GM13977 (cell line): ENCODE results near the gene RHOA.
"Not testable (repeated sequence)": the region's sequence is repeated elsewhere in the genome, so short reads cannot be mapped to it uniquely, and the experiment has no call there.

Source experiments
- DNase-seq: peaks from one replicate; pipeline ENCODE4 v3.0.0; 2012; ENCODE audit warnings: low spot score
- CTCF ChIP-seq: IDR thresholded peaks from 2 replicates; pipeline ENCODE4 v1.5.1; 2012; ENCODE audit warnings: mild to moderate bottlenecking, control low read depth; ENCODE audit not compliant: insufficient read depth; ENCODE audit errors: extremely low read depth, missing control alignments
- in situ Hi-C: fragments of 300-500 bp; cut with MboI; formaldehyde crosslinking; loops from one replicate; pipeline ENCODE4 v1.12.0; 2022; ENCODE audit warnings: low sequenced_read_pairs, low pct_unique_long_range_greater_than_20kb, mixed read lengths, inconsistent platforms; ENCODE audit not compliant: unreplicated experiment

Gene RHOA

DNA sequence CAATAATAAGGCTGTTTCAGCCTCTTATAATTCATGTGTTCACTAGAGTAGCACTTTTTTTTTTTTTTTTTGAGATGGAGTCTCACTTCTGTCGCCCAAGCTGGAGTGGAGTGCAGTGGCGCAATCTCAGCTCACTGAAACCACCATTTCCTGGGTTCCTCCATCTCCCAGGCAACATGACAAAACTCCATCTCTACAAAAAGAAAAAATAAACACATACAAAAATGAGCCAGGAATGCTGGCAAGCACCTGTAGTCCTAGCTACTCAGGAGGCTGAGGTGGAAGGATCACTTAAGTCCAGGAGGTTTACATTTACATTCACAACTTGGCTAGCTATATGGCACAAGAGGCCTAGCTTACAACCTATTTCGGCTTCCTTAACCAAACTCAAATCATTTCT is 78.7 kb downstream of the RHOA start:
- no peak for TF ChIP-seq CTCF
- in situ Hi-C loops, result no loop called here
- DNase-seq, result no peak

DNA sequence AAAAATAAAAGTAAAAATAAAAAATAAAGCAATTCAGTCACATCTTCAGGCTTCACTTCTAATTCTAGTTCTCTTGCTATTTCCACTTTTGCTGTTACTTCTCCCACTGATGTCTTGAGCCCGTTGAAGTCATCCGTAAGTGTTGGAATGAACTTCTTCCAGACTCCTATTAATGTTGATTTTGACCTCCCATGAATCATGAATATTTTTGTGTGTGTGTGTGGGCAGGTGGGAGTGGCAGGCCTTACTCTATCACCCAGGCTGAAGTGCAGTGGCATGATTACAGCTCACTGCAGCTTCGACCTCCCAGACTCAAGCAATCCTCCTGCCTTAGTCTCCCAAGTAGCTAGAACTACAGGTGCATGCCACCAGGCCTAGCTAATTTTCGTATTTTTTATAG is 82.6 kb downstream of the RHOA start:
- no peak for DNase-seq
- no peak for TF ChIP-seq CTCF
- in situ Hi-C loops, result no loop called here

- in situ Hi-C loops, DNase-seq: not testable (repeated sequence)
Observed at GRCh38 chr3:49328350-49328749, 83.4 kb downstream of the RHOA start.

- in situ Hi-C loops, result no loop called here
- peak; percentile 14 for TF ChIP-seq CTCF
- DNase-seq, result no peak
Observed at GRCh38 chr3:49327485-49327884, 84.3 kb downstream of the RHOA start.

DNA sequence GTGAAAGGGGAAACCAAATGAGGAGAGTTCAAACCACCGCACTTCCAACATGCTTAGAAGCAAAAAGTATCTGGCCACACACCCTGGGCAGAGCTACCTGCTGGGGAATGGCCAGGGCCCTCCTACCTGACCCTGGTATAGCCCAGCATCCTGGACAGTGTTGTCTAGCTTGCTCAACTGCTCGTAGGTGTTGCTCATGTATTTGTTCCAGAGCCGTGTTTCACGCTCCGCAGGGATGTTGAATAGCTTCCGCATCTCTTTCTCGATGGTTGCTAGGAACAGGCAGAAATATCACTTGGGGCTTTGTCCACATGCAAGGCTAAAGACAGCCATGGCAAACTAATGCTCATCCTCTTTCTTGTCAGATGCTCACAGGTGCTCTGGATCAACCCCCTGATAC is 87.0 kb downstream of the RHOA start:
- no peak for DNase-seq
- in situ Hi-C loops, result no loop called here
- TF ChIP-seq CTCF, result no peak

DNA sequence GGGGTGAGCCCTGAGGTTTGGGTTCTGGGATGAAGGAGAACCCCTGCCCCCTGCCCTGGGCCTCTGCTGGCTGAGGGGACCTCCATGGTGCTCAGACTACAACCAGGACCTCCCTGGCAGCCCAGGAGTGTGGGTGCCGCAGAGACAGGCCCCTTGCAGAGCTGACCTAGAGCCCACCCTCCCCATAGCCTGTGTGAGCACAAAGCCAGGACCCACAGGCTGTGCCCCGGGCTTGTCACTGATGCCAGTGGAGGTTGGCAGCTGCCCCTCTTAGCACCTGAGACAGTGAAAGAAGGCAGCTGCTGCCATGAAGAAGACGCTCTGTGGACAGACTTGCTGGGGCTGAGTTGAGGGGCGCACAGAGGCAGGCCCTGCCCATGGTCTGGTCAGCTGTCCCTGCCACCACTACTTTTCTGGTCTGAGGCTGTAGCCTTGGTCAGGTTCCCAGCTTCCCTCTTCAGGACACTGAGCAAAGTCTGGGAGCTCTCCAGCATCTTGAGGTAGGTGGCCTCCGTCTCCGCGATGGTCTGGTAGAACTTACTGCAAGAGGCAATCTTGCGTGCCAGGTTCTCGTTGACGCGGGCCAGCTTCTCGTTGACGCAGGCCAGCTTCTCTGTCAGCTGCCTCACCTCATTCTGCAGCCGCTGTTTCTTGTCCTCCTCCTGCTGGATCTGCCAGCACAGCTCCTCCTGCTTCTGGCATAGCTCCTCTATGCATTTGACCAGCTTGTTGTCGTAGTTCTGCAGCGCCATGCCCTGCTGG is 94.9 kb downstream of the RHOA start:
- TF ChIP-seq CTCF, result no peak
- in situ Hi-C loops, result no loop called here
- no peak for DNase-seq

GRCh38 chr3:49313896-49314688 is 97.7 kb downstream of the RHOA start:
- no peak for TF ChIP-seq CTCF
- no peak for DNase-seq
- in situ Hi-C loops, result no loop called here
